Right lung (tissue), 5 donors: ENCODE measurements around the gene ZSCAN10. TPM values are rescaled to one million over a fixed set of nuclear protein-coding genes. Genes with fewer than 3 reads are reported as not detected.

Experiments
- DNase-seq, 2 donors: peaks; one replicate each; pipeline ENCODE4 v3.0.0-alpha.2; 2013
- polyA plus RNA-seq, 5 donors: library from polyadenylated mRNA; unstranded; fragments of 120-200 nt; gene quantifications; one replicate each; pipeline versions ENCODE4 v1.2.1 to v1.2.3, GENCODE V29; 2013; ENCODE audit warnings: inconsistent platforms in 1 of 5, low replicate concordance in 1 of 5; ENCODE audit not compliant: insufficient read length in 5 of 5, insufficient read depth in 1 of 5

Gene ZSCAN10
- polyA plus RNA-seq, 5 donors, result 0.09 to 0.12 TPM; not detected in 3

GRCh38 chr16:3112058-3112880, 13.2 kb upstream of the ZSCAN10 start, which contains the start of gene ZNF205:
TSS of gene ZNF205 (plus strand) at chr16:3112586. CDS start at chr16:3113431, 845 bp downstream.
- DNase-seq, result no peak

- DNase-seq, result peak; percentile 78 to 84
Measured at GRCh38 chr16:3106205-3106928, 7.3 kb upstream of the ZSCAN10 start.

GRCh38 chr16:3101841-3102470, 2.9 kb upstream of the ZSCAN10 start:
- DNase-seq, result no peak

GRCh38 chr16:3101018-3101840, 2.1 kb upstream of the ZSCAN10 start:
- no peak for DNase-seq

- DNase-seq, result peak; percentile 76
Measured at GRCh38 chr16:3099732-3100499, 822 bp upstream of the ZSCAN10 start.

- DNase-seq, result no peak
Measured at GRCh38 chr16:3099395-3099731, 269 bp upstream of the ZSCAN10 start.

- DNase-seq, result no peak
Measured at GRCh38 chr16:3097266-3097665, 1.8 kb downstream of the ZSCAN10 start.

- no peak for DNase-seq
Measured at GRCh38 chr16:3096362-3096761, 2.7 kb downstream of the ZSCAN10 start.

- no peak for DNase-seq
Measured at GRCh38 chr16:3095869-3096268, 3.2 kb downstream of the ZSCAN10 start.

- no peak for DNase-seq
Measured at GRCh38 chr16:3094289-3095027, 4.6 kb downstream of the ZSCAN10 start.

- no peak for DNase-seq
Measured at GRCh38 chr16:3092501-3092941, 6.6 kb downstream of the ZSCAN10 start.

- DNase-seq, result no peak
Measured at GRCh38 chr16:3091551-3091950, 7.5 kb downstream of the ZSCAN10 start.

GRCh38 chr16:3089717-3090592, 9.1 kb downstream of the ZSCAN10 start:
- no peak for DNase-seq

- no peak for DNase-seq
Measured at GRCh38 chr16:3088925-3089716, 10.0 kb downstream of the ZSCAN10 start.

GRCh38 chr16:3088450-3088849, 10.6 kb downstream of the ZSCAN10 start:
- no peak for DNase-seq

- DNase-seq, result no peak
Measured at GRCh38 chr16:3087243-3088235, 11.6 kb downstream of the ZSCAN10 start.
